Right lobe of liver (tissue), 4 donors: ENCODE data around the gene HLA-DPA1.

ENCODE experiments used
- POLR2A ChIP-seq: fragments of 450-650 bp; IDR thresholded peaks from one replicate; pipeline ENCODE4 v1.6.1; 2017; ENCODE audit warnings: antibody characterized with exemption, mild to moderate bottlenecking
- TF ChIP-seq, protein P1 (sequence below), 4 donors: fragments of 200-600 bp in 3 of 4; fragments of 450-650 bp in 1 of 4; IDR thresholded peaks; one replicate each; pipeline versions ENCODE4 v1.5.1 to v1.8.0; 2016 to 2022; ENCODE audit warnings: antibody characterized with exemption in 4 of 4, mild to moderate bottlenecking in 2 of 4
- donor health status: DM: no; HTN: no; CAD: no.
- donor health status: DM: no; HTN: no; CAD: no.
- donor health status: DM: no; HTN: yes; CAD: no.

GRCh38 chr6:33116841-33117711 lies 43.6 kb upstream of the HLA-DPA1 start:
- no peak for TF ChIP-seq POLR2A
- TF ChIP-seq, protein P1, sequence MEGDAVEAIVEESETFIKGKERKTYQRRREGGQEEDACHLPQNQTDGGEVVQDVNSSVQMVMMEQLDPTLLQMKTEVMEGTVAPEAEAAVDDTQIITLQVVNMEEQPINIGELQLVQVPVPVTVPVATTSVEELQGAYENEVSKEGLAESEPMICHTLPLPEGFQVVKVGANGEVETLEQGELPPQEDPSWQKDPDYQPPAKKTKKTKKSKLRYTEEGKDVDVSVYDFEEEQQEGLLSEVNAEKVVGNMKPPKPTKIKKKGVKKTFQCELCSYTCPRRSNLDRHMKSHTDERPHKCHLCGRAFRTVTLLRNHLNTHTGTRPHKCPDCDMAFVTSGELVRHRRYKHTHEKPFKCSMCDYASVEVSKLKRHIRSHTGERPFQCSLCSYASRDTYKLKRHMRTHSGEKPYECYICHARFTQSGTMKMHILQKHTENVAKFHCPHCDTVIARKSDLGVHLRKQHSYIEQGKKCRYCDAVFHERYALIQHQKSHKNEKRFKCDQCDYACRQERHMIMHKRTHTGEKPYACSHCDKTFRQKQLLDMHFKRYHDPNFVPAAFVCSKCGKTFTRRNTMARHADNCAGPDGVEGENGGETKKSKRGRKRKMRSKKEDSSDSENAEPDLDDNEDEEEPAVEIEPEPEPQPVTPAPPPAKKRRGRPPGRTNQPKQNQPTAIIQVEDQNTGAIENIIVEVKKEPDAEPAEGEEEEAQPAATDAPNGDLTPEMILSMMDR (IDR thresholded peaks at IDR 0.05): no peak
